ENCODE data around the gene TSNAXIP1.
A peak's percentile ranks its signal among the peaks of the same experiment; 100 is the strongest.
"Not testable (repeated sequence)": the region's sequence is repeated elsewhere in the genome, so short reads cannot be mapped to it uniquely, and the experiment has no call there.

TSNAXIP1 gene

GRCh38 chr16:67811899-67812298 lies 5.2 kb downstream of the TSNAXIP1 start:
- no peak overlapping the region for H3K9ac ChIP-seq (ENCODE audit: low read depth, low read length)
- no peaks in the 10 kb centered on the region for H3K36me3 ChIP-seq (ENCODE audit: control insufficient read depth, insufficient read depth, low read length)
- no peaks in the 10 kb centered on the region for H3K27me3 ChIP-seq (ENCODE audit: control insufficient read depth, insufficient read depth, low read length)
- H3K27ac ChIP-seq (ENCODE audit: low read depth, low read length), result no peak overlapping the region
- H3K4me1 ChIP-seq (ENCODE audit: control insufficient read depth, insufficient read depth, low read length), result no peaks in the 10 kb centered on the region
- no peaks in the 10 kb centered on the region for H3K9me3 ChIP-seq (ENCODE audit: control insufficient read depth, insufficient read depth, low read length)
- H3K4me3 ChIP-seq (ENCODE audit: low read depth, low read length), result no peak overlapping the region

DNA sequence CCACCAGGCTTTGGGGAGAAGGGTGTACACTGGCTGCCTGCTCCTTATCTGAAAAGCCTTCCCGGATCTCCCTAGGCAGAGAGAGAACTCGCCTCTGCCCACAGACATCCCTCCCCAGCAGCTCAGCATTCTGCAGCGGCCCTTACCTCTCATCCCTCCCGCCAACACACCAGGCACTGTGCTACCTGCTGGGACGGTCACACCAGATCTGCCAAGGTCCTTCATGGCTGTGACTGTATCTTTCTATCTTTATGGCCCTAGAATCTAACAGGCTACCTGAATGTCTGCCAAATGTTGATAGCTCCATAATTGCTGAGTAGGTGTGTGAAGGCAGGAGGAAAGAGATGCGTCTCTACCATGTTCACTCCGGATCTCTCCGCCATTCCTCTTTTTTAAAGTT lies 7.9 kb downstream of the TSNAXIP1 start:
- Histone ChIP-seq H3K4me3 (ENCODE audit: low read depth, low read length) (no peak overlapping the region), H3K27me3 (ENCODE audit: control insufficient read depth, insufficient read depth, low read length) (no peaks in the 10 kb centered on the region), H3K9ac (ENCODE audit: low read depth, low read length) (no peak overlapping the region), H3K9me3 (ENCODE audit: control insufficient read depth, insufficient read depth, low read length) (no peaks in the 10 kb centered on the region), H3K4me1 (ENCODE audit: control insufficient read depth, insufficient read depth, low read length) (no peaks in the 10 kb centered on the region), H3K36me3 (ENCODE audit: control insufficient read depth, insufficient read depth, low read length) (no peaks in the 10 kb centered on the region), H3K27ac (ENCODE audit: low read depth, low read length) (no peak overlapping the region)

- Histone ChIP-seq H3K4me3 (ENCODE audit: low read depth, low read length) (no peak overlapping the region), H3K4me1 (ENCODE audit: control insufficient read depth, insufficient read depth, low read length) (no peaks in the 10 kb centered on the region), H3K9me3 (ENCODE audit: control insufficient read depth, insufficient read depth, low read length) (no peaks in the 10 kb centered on the region), H3K27ac (ENCODE audit: low read depth, low read length) (no peak overlapping the region), H3K36me3 (ENCODE audit: control insufficient read depth, insufficient read depth, low read length) (peaks cover under 1% of the 10 kb centered on the region; the same call in 1 of the 2 replicates), H3K27me3 (ENCODE audit: control insufficient read depth, insufficient read depth, low read length) (no peaks in the 10 kb centered on the region), H3K9ac (ENCODE audit: low read depth, low read length) (no peak overlapping the region)
These were observed 14.0 kb downstream of the TSNAXIP1 start for GRCh38 chr16:67820608-67821259.

DNA sequence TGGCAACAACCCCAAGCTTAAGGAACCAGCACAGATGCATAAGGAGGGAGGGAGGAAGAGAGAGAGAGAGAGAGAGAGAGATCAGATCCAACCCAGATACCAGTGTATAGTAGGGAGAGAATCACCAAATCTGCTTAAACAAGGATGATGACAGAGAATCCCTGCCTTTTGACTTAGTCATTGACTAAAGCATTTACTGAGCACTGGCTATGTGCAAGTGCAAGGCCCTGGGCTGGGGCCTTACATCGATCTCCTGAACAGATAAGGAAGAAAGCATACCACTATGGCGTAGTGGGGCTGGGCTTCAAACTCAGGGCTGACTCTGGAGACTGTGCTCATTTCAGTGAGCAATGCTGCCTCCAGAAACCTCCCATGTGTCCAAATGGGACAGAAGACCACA lies 15.8 kb downstream of the TSNAXIP1 start:
- H3K4me1 ChIP-seq (ENCODE audit: control insufficient read depth, insufficient read depth, low read length), result no peaks in the 10 kb centered on the region
- no peak overlapping the region for H3K4me3 ChIP-seq (ENCODE audit: low read depth, low read length)
- H3K27me3 ChIP-seq (ENCODE audit: control insufficient read depth, insufficient read depth, low read length), result no peaks in the 10 kb centered on the region
- H3K36me3 ChIP-seq (ENCODE audit: control insufficient read depth, insufficient read depth, low read length), result peaks cover 19% of the 10 kb centered on the region
- H3K27ac ChIP-seq (ENCODE audit: low read depth, low read length), result no peak overlapping the region
- no peak overlapping the region for H3K9ac ChIP-seq (ENCODE audit: low read depth, low read length)
- no peaks in the 10 kb centered on the region for H3K9me3 ChIP-seq (ENCODE audit: control insufficient read depth, insufficient read depth, low read length)

- H3K4me3 ChIP-seq (ENCODE audit: low read depth, low read length), result no peak overlapping the region
- no peaks in the 10 kb centered on the region for H3K9me3 ChIP-seq (ENCODE audit: control insufficient read depth, insufficient read depth, low read length)
- peaks cover 45% of the 10 kb centered on the region for H3K36me3 ChIP-seq (ENCODE audit: control insufficient read depth, insufficient read depth, low read length)
- H3K27me3 ChIP-seq (ENCODE audit: control insufficient read depth, insufficient read depth, low read length), result no peaks in the 10 kb centered on the region
- H3K9ac ChIP-seq (ENCODE audit: low read depth, low read length), result no peak overlapping the region
- H3K27ac ChIP-seq (ENCODE audit: low read depth, low read length), result no peak overlapping the region
- no peaks in the 10 kb centered on the region for H3K4me1 ChIP-seq (ENCODE audit: control insufficient read depth, insufficient read depth, low read length)
These were observed 18.4 kb downstream of the TSNAXIP1 start for GRCh38 chr16:67825119-67825518.

DNA sequence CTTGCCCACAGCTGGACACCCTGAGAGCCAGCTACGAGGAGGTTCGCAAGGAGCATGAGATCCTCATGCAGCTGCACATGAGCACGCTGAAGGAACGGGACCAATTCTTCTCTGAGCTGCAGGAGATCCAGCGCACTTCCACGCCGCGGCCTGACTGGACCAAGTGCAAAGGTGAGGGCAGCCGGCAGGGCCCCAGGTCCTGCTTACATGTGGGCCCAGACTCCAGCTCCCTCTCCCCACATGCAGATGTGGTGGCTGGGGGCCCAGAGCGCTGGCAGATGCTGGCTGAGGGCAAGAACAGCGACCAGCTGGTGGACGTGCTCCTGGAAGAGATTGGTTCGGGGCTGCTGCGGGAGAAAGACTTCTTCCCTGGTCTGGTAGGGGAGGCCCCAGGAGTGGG lies 19.2 kb downstream of the TSNAXIP1 start:
- Histone ChIP-seq H3K4me1 (ENCODE audit: control insufficient read depth, insufficient read depth, low read length) (no peaks in the 10 kb centered on the region), H3K9ac (ENCODE audit: low read depth, low read length) (no peak overlapping the region), H3K27ac (ENCODE audit: low read depth, low read length) (no peak overlapping the region), H3K36me3 (ENCODE audit: control insufficient read depth, insufficient read depth, low read length) (peaks cover 53% of the 10 kb centered on the region), H3K27me3 (ENCODE audit: control insufficient read depth, insufficient read depth, low read length) (no peaks in the 10 kb centered on the region), H3K4me3 (ENCODE audit: low read depth, low read length) (no peak overlapping the region), H3K9me3 (ENCODE audit: control insufficient read depth, insufficient read depth, low read length) (no peaks in the 10 kb centered on the region)

DNA sequence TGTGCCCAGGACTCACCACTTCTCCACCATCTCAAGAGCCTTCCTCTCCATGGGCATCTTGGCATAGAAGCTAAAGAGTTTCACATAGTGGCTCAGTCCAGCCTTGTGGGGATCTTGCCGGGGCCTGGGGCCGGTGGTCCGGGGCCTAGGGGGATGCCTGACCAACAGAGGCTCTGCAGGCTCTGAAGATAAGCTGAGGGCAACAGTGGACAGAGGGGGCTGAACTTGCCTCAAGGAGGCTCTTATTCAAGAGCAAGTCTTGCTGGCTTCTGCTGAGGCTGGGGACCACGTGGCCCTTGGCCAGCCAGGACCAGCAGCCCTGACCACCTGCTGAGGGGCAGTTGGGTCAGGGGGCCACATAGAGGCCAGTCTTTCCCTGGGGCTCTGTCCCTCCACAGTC lies 22.0 kb downstream of the TSNAXIP1 start:
- Histone ChIP-seq H3K4me1 (ENCODE audit: control insufficient read depth, insufficient read depth, low read length) (peaks cover 3% of the 10 kb centered on the region; the same call in 1 of the 2 replicates), H3K4me3 (ENCODE audit: low read depth, low read length) (no peak overlapping the region), H3K9ac (ENCODE audit: low read depth, low read length) (no peak overlapping the region), H3K36me3 (ENCODE audit: control insufficient read depth, insufficient read depth, low read length) (peaks cover 67% of the 10 kb centered on the region), H3K27ac (ENCODE audit: low read depth, low read length) (no peak overlapping the region), H3K9me3 (ENCODE audit: control insufficient read depth, insufficient read depth, low read length) (no peaks in the 10 kb centered on the region), H3K27me3 (ENCODE audit: control insufficient read depth, insufficient read depth, low read length) (no peaks in the 10 kb centered on the region)

GRCh38 chr16:67833030-67833414 lies 26.3 kb downstream of the TSNAXIP1 start:
- Histone ChIP-seq H3K4me1 (ENCODE audit: control insufficient read depth, insufficient read depth, low read length) (peaks cover 3% of the 10 kb centered on the region; the same call in 1 of the 2 replicates), H3K36me3 (ENCODE audit: control insufficient read depth, insufficient read depth, low read length) (peaks cover 43% of the 10 kb centered on the region), H3K27me3 (ENCODE audit: control insufficient read depth, insufficient read depth, low read length) (no peaks in the 10 kb centered on the region), H3K27ac (ENCODE audit: low read depth, low read length) (no peak overlapping the region), H3K9me3 (ENCODE audit: control insufficient read depth, insufficient read depth, low read length) (no peaks in the 10 kb centered on the region), H3K4me3 (ENCODE audit: low read depth, low read length) (peak overlapping the region; percentile 78), H3K9ac (ENCODE audit: low read depth, low read length) (peak overlapping the region; percentile 56)

- peak overlapping the region; percentile 56 for H3K9ac ChIP-seq (ENCODE audit: low read depth, low read length)
- H3K4me1 ChIP-seq (ENCODE audit: control insufficient read depth, insufficient read depth, low read length), result peaks cover 3% of the 10 kb centered on the region; the same call in 1 of the 2 replicates
- peak overlapping the region; percentile 78 for H3K4me3 ChIP-seq (ENCODE audit: low read depth, low read length)
- H3K27ac ChIP-seq (ENCODE audit: low read depth, low read length), result no peak overlapping the region
- peaks cover 37% of the 10 kb centered on the region for H3K36me3 ChIP-seq (ENCODE audit: control insufficient read depth, insufficient read depth, low read length)
- H3K9me3 ChIP-seq (ENCODE audit: control insufficient read depth, insufficient read depth, low read length), result no peaks in the 10 kb centered on the region
- no peaks in the 10 kb centered on the region for H3K27me3 ChIP-seq (ENCODE audit: control insufficient read depth, insufficient read depth, low read length)
These were observed 26.9 kb downstream of the TSNAXIP1 start for GRCh38 chr16:67833415-67834241.

DNA sequence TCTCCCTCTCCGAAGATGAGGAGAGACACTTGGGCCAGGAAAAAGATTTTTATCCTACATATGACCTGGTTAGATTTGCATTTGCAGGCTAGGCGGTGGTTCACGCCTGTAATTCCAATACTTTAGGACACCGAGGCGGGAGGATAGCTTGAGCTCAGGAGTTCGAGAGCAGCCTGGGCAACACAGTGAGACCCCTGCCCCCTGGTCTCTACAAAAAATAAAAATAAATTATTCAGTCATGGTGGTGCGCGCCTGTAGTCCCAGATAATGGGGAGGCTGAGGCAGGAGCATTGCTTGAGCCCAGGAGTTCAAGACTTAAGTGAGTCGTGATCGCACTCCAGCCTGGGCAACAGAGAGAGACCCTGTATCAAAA lies 27.5 kb downstream of the TSNAXIP1 start:
- H3K27ac ChIP-seq (ENCODE audit: low read depth, low read length), result no peak overlapping the region
- no peaks in the 10 kb centered on the region for H3K9me3 ChIP-seq (ENCODE audit: control insufficient read depth, insufficient read depth, low read length)
- 0 out of 2 replicates have a peak overlapping the region, but pooled peaks have one; percentile 40 for H3K9ac ChIP-seq (ENCODE audit: low read depth, low read length)
- H3K4me1 ChIP-seq (ENCODE audit: control insufficient read depth, insufficient read depth, low read length), result peaks cover 3% of the 10 kb centered on the region; the same call in 1 of the 2 replicates
- no peaks in the 10 kb centered on the region for H3K27me3 ChIP-seq (ENCODE audit: control insufficient read depth, insufficient read depth, low read length)
- peaks cover 31% of the 10 kb centered on the region for H3K36me3 ChIP-seq (ENCODE audit: control insufficient read depth, insufficient read depth, low read length)
- peak overlapping the region; percentile 78 for H3K4me3 ChIP-seq (ENCODE audit: low read depth, low read length)

DNA sequence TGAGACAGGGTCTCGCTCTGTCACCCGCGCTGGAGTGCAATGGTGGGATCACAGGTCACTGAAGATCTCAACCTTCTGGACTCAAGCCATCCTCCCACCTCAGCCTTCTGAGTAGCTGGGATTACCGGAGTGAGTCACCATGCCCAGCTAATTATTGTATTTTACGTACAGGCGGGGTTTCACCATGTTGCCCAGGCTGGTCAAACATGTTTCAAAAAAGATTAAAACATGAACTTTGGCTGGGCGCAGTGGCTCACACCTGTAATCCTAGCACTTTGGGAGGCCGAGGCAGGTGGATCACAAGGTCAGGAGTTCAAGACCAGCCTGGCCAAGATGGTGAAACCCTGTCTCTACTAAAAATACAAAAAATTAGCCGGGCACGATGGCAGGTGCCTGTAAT lies 30.5 kb downstream of the TSNAXIP1 start:
- H3K9me3 ChIP-seq (ENCODE audit: control insufficient read depth, insufficient read depth, low read length); H3K4me1 ChIP-seq (ENCODE audit: control insufficient read depth, insufficient read depth, low read length); H3K27me3 ChIP-seq (ENCODE audit: control insufficient read depth, insufficient read depth, low read length); H3K9ac ChIP-seq (ENCODE audit: low read depth, low read length); H3K36me3 ChIP-seq (ENCODE audit: control insufficient read depth, insufficient read depth, low read length); H3K27ac ChIP-seq (ENCODE audit: low read depth, low read length); H3K4me3 ChIP-seq (ENCODE audit: low read depth, low read length): not testable (repeated sequence)
